NCI-H1436 (cell line): Measurements from ENCODE around the gene CADM2.
A peak's percentile ranks its signal among the peaks of the same experiment; 100 is the strongest.

Experiments
- DNase-seq: peaks from one replicate; lab custom pipeline; 2025; lab: John Stamatoyannopoulos, UW

The CADM2 gene

GRCh38 chr3:85572426-85572825 is 613.6 kb downstream of the CADM2 start:
- no peak for DNase-seq

- DNase-seq: no peak
Measured at GRCh38 chr3:85572978-85573377, 614.2 kb downstream of the CADM2 start.

GRCh38 chr3:85574006-85574705 is 615.4 kb downstream of the CADM2 start:
- no peak for DNase-seq

GRCh38 chr3:85576091-85576690 is 617.4 kb downstream of the CADM2 start:
- DNase-seq: peak; percentile 18

- no peak for DNase-seq
Measured at GRCh38 chr3:85576697-85577200, 618.0 kb downstream of the CADM2 start.

GRCh38 chr3:85584779-85585356 is 626.1 kb downstream of the CADM2 start:
- no peak for DNase-seq

GRCh38 chr3:85586018-85586417 is 627.2 kb downstream of the CADM2 start:
- DNase-seq: no peak

GRCh38 chr3:85589145-85589544 is 630.4 kb downstream of the CADM2 start:
- DNase-seq: no peak

- DNase-seq: no peak
Measured at GRCh38 chr3:85591451-85591850, 632.7 kb downstream of the CADM2 start.

GRCh38 chr3:85592256-85592655 is 633.5 kb downstream of the CADM2 start:
- DNase-seq: no peak

- no peak for DNase-seq
Measured at GRCh38 chr3:85594676-85595075, 635.9 kb downstream of the CADM2 start.

- DNase-seq: no peak
Measured at GRCh38 chr3:85603378-85603777, 644.6 kb downstream of the CADM2 start.

GRCh38 chr3:85604641-85605040 is 645.9 kb downstream of the CADM2 start:
- no peak for DNase-seq

- DNase-seq: no peak
Measured at GRCh38 chr3:85605066-85605465, 646.3 kb downstream of the CADM2 start.

GRCh38 chr3:85626662-85627061 is 667.9 kb downstream of the CADM2 start:
- DNase-seq: no peak

- no peak for DNase-seq
Measured at GRCh38 chr3:85627932-85628331, 669.1 kb downstream of the CADM2 start.

GRCh38 chr3:85631070-85631469 is 672.3 kb downstream of the CADM2 start:
- DNase-seq: no peak

GRCh38 chr3:85632921-85633320 is 674.1 kb downstream of the CADM2 start:
- no peak for DNase-seq

- DNase-seq: no peak
Measured at GRCh38 chr3:85652360-85652759, 693.6 kb downstream of the CADM2 start.

GRCh38 chr3:85660451-85660850 is 701.7 kb downstream of the CADM2 start:
- no peak for DNase-seq

- no peak for DNase-seq
Measured at GRCh38 chr3:85662462-85662861, 703.7 kb downstream of the CADM2 start.

GRCh38 chr3:85667744-85668143 is 709.0 kb downstream of the CADM2 start:
- DNase-seq: no peak

- no peak for DNase-seq
Measured at GRCh38 chr3:85670634-85671205, 711.9 kb downstream of the CADM2 start.
